ENCODE measurements around the gene C1orf35. TPM values are rescaled to one million over a fixed set of nuclear protein-coding genes. Genes with fewer than 3 reads are reported as not detected.

The C1orf35 gene
- polyA plus RNA-seq, 1 experiment, result 6.2 TPM

DNA sequence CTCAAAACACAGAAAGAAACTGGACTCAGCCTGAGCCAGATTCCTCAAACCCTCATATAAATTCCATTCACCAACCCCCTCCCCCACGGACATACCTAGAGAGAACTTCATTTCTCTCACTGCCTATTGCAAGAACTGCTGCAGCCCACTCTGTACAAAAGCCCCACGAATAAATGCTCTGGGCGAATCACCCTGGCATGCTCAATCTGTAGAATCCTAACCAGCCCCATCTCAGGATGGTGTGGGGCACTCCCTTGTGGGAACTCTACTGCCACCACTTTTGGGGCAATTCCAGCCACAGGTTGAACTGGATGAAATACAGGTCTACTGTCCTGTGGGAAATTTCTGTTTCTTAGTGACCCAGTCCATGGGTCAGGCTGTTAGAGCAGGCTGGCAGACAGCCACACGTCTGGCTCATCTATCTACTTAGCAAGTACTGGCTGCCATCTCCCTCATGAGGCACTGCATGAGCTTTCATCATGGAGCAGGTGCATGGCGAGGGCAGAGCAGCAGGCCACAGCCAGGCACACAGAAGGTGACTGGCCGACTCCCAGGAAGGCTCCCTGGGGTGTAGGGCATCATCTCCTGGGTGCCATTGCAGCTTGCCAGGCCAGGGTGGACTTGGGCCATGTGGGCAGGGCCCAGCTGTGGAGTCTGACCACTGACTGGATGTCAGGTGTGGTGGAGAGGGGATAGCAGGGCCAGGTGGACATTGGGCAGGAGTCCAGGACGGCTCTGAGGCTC is 1.6 kb upstream of the C1orf35 start:
- Histone ChIP-seq H3K27me3 (ENCODE audit: control insufficient read depth, insufficient read depth, low read length) (no peaks in the 10 kb centered on the region), H3K36me3 (ENCODE audit: control insufficient read depth, insufficient read depth, low read length) (peaks cover 19% of the 10 kb centered on the region), H3K4me3 (ENCODE audit: low read depth, low read length) (no peak overlapping the region)
- no peak for DNase-seq (ENCODE audit: low read depth)
- TF ChIP-seq, protein P1, sequence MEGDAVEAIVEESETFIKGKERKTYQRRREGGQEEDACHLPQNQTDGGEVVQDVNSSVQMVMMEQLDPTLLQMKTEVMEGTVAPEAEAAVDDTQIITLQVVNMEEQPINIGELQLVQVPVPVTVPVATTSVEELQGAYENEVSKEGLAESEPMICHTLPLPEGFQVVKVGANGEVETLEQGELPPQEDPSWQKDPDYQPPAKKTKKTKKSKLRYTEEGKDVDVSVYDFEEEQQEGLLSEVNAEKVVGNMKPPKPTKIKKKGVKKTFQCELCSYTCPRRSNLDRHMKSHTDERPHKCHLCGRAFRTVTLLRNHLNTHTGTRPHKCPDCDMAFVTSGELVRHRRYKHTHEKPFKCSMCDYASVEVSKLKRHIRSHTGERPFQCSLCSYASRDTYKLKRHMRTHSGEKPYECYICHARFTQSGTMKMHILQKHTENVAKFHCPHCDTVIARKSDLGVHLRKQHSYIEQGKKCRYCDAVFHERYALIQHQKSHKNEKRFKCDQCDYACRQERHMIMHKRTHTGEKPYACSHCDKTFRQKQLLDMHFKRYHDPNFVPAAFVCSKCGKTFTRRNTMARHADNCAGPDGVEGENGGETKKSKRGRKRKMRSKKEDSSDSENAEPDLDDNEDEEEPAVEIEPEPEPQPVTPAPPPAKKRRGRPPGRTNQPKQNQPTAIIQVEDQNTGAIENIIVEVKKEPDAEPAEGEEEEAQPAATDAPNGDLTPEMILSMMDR (IDR thresholded peaks at IDR 0.05; ENCODE audit: insufficient read depth, low read depth, low read length), result no peak
- ChIA-PET POLR2A (no interaction called here), CTCF (interaction anchor here (0.9 to 2.2 kb wide), 2 partner anchors 14 to 105 kb away, joined by 3 to 5 read pairs; no protein-coding TSS in a partner anchor)

- H3K36me3 ChIP-seq (ENCODE audit: control insufficient read depth, insufficient read depth, low read length), result peaks cover 33% of the 10 kb centered on the region
- DNase-seq (ENCODE audit: low read depth), result no peak
- ChIA-PET POLR2A (no interaction called here), CTCF (interaction anchor here (0.7 kb wide), 1 partner anchor 98 kb away, joined by 3 read pairs; no protein-coding TSS in a partner anchor)
- H3K4me3 ChIP-seq (ENCODE audit: low read depth, low read length), result peak overlapping the region; percentile 97
- TF ChIP-seq, protein P1 (IDR thresholded peaks at IDR 0.05; ENCODE audit: insufficient read depth, low read depth, low read length), result peak; percentile 32; the same call in 1 of the 2 replicates
- no peaks in the 10 kb centered on the region for H3K27me3 ChIP-seq (ENCODE audit: control insufficient read depth, insufficient read depth, low read length)
Observed at GRCh38 chr1:228101994-228102790, 933 bp downstream of the C1orf35 start.

DNA sequence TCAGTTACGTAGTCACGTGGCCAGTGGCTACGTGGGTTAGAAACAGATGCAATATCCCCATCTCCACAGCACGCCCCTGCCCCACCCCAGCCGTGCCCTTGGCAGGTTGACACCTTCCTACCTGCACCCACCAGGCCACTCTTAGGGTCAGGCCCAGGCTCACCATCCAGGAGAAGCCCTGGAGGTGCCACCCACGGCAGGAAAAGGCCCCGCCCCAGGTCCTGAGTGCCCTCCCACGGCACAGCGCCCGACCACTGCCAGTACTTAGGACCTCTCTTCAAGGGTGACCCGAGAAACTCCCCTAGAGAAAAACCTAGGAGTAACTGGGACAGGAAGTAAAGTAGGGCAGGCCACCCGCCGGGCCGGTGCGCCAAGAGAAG is 1.5 kb downstream of the C1orf35 start:
- no peak for DNase-seq (ENCODE audit: low read depth)
- TF ChIP-seq, protein P1 (IDR thresholded peaks at IDR 0.05; ENCODE audit: insufficient read depth, low read depth, low read length), result no peak
- ChIA-PET POLR2A (no interaction called here), CTCF (interaction anchor here (0.7 kb wide), 1 partner anchor 97 kb away, joined by 3 read pairs; no protein-coding TSS in a partner anchor)
- Histone ChIP-seq H3K4me3 (ENCODE audit: low read depth, low read length) (peak overlapping the region; percentile 97), H3K36me3 (ENCODE audit: control insufficient read depth, insufficient read depth, low read length) (peaks cover 37% of the 10 kb centered on the region), H3K27me3 (ENCODE audit: control insufficient read depth, insufficient read depth, low read length) (no peaks in the 10 kb centered on the region)

DNA sequence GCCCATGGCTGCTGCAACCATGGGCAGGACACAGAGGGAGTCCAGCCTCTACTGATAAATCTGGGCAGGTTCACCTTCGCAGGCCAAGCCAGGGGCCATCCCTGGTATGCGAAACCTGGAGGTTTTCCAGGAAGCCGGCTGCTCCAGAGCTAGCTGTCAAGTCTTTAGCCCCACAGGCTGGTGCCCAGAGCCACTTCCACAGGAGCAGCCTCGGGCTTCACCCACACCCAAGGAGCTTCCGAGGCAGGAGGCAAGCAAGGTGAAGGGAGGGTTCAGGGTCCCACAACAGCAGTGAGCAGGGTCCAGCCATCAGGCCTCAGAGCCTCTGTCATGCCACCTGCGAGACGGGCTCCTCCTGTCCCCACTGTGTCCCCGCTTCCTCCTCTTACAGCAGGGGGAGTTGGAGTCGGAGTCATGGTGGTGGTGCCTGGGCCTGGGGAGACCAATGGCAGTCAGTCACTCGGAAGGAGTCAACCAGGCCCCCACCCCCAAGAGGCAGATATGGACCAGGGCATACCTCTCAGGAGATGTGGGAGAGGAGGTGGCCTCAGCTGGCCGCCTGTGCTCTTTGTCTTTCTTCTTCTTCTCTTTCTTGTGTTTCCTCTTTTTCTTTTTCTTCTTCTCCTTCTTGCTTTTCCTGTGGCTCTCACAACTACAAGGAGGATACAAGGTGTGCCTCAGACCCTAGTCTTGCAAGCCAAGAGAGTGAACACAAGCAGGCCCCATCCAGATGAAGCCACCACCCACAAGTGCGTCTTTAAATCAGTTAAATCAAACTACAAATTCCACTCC is 2.1 kb downstream of the C1orf35 start:
- CTCF ChIA-PET, result interaction anchor here (0.7 kb wide), 1 partner anchor 97 kb away, joined by 3 read pairs; no protein-coding TSS in a partner anchor
- DNase-seq (ENCODE audit: low read depth), result no peak
- H3K4me3 ChIP-seq (ENCODE audit: low read depth, low read length), result peak overlapping the region; percentile 97; the same call in 1 of the 2 replicates

More for the DNA sequence above, 2.1 kb downstream of the C1orf35 start:
- no peaks in the 10 kb centered on the region for H3K27me3 ChIP-seq (ENCODE audit: control insufficient read depth, insufficient read depth, low read length)
- TF ChIP-seq, protein P1 (IDR thresholded peaks at IDR 0.05; ENCODE audit: insufficient read depth, low read depth, low read length), result no peak
- POLR2A ChIA-PET, result interaction anchor here (0.6 kb wide), 1 partner anchor 14 kb away, joined by 3 read pairs; no protein-coding TSS in a partner anchor
- peaks cover 35% of the 10 kb centered on the region for H3K36me3 ChIP-seq (ENCODE audit: control insufficient read depth, insufficient read depth, low read length)

Data from BJ (cell line).